Progenitor cell of endocrine pancreas (in vitro differentiated cells): Measurements from ENCODE around the gene HCAR2. TPM values are rescaled to one million over a fixed set of nuclear protein-coding genes. Genes with fewer than 3 reads are reported as not detected.

Source experiments
- DNase-seq: peaks from one replicate; pipeline ENCODE4 v3.0.0; 2021; ENCODE audit warnings: low spot score; ENCODE audit not compliant: unreplicated experiment
- H3K27ac Mint-ChIP-seq: 2 replicates; pipeline ENCODE4 v1.8.0; 2021; ENCODE audit warnings: mild to moderate bottlenecking, moderate library complexity, mixed read lengths
- H3K27me3 Mint-ChIP-seq: 2 replicates; pipeline ENCODE4 v1.8.0; 2021; ENCODE audit warnings: mixed read lengths
- H3K36me3 Mint-ChIP-seq: 2 replicates; pipeline ENCODE4 v1.8.0; 2022; ENCODE audit warnings: mixed read lengths; ENCODE audit not compliant: insufficient read depth
- H3K4me1 Mint-ChIP-seq: 2 replicates; pipeline ENCODE4 v1.8.0; 2021; ENCODE audit warnings: low read depth, mixed read lengths
- H3K4me3 Mint-ChIP-seq: 2 replicates; pipeline ENCODE4 v1.8.0; 2021; ENCODE audit warnings: low read depth, mild to moderate bottlenecking, moderate library complexity, mixed read lengths
- H3K9me3 Mint-ChIP-seq: 2 replicates; pipeline ENCODE4 v1.8.0; 2021; ENCODE audit warnings: low read depth, mixed read lengths
- total RNA-seq: library from RNA; stranded (reverse); gene quantifications from 2 replicates; pipeline ENCODE4 v1.2.1, GENCODE V29; 2021
- TF ChIP-seq, protein P1 (sequence below): fragments of 200-600 bp; sonication (generic); IDR thresholded peaks from one replicate; pipeline ENCODE4 v1.5.0; 2021; ENCODE audit warnings: antibody characterized with exemption, mild to moderate bottlenecking; ENCODE audit not compliant: unreplicated experiment

Gene HCAR2
- total RNA-seq, 1 donor from 2014 or later: 0.67 TPM

DNA sequence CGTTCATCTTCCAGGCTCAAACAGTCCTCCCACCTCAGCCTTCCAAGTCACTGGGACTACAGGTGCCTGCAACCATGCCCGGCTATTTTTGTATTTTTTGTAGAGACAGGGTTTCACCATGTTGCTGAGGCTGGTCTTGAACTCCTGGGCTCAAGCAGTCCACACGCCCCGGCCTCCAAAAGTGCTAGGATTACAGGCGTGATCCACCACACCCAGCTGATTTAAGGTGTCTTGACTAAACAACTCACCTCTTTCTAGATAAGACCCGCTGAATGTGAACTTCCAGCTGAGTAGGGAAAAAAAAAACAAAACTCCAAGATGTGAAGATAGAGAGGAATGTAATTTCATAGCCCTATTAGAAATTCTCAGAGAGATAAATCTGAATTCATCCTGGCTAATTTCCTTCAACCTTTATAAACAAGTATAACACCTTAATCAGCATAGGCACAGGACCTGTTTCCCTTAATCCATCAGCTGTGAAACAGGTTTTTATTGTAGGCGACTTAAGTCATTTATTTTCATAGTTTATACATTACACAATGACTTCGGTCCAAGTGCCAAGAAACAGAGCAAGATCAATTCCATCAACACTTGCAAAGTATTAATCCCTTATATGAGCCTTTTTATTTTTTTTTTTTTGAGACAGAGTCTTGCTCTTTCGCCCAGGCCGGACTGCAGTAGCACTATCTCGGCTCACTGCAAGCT lies 51.5 kb downstream of the HCAR2 start:
- no peak for DNase-seq
- TF ChIP-seq, protein P1, sequence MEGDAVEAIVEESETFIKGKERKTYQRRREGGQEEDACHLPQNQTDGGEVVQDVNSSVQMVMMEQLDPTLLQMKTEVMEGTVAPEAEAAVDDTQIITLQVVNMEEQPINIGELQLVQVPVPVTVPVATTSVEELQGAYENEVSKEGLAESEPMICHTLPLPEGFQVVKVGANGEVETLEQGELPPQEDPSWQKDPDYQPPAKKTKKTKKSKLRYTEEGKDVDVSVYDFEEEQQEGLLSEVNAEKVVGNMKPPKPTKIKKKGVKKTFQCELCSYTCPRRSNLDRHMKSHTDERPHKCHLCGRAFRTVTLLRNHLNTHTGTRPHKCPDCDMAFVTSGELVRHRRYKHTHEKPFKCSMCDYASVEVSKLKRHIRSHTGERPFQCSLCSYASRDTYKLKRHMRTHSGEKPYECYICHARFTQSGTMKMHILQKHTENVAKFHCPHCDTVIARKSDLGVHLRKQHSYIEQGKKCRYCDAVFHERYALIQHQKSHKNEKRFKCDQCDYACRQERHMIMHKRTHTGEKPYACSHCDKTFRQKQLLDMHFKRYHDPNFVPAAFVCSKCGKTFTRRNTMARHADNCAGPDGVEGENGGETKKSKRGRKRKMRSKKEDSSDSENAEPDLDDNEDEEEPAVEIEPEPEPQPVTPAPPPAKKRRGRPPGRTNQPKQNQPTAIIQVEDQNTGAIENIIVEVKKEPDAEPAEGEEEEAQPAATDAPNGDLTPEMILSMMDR: no peak
- Mint-ChIP-seq H3K36me3 (no peaks in the 10 kb centered on the region), H3K4me1 (no peaks in the 10 kb centered on the region), H3K27ac (peak overlapping the region; percentile 41), H3K4me3 (no peak overlapping the region), H3K27me3 (no peaks in the 10 kb centered on the region), H3K9me3 (no peaks in the 10 kb centered on the region)

Other genes with a start within 250 kb of the HCAR2 start
- gene ZCCHC8, start 202.4 kb downstream of the HCAR2 start, total RNA-seq: 33.4 and 34.9 TPM in 2 replicates
- gene RSRC2, start 176.4 kb downstream of the HCAR2 start, total RNA-seq: 124 and 131 TPM in 2 replicates
- gene KNTC1, start 176.1 kb downstream of the HCAR2 start, total RNA-seq: 62.9 and 65.4 TPM in 2 replicates
- gene HCAR3, start 13.5 kb upstream of the HCAR2 start, total RNA-seq: not detected in 2 replicates
- 0.22 and 0.62 TPM in 2 replicates for gene HCAR1, start 27.5 kb upstream of the HCAR2 start, total RNA-seq
- gene DENR, start 49.5 kb upstream of the HCAR2 start, total RNA-seq: 67.8 and 68.4 TPM in 2 replicates
- 0.80 and 0.81 TPM in 2 replicates for gene CCDC62, start 71.2 kb upstream of the HCAR2 start, total RNA-seq
- 61.1 and 68.8 TPM in 2 replicates for gene HIP1R, start 132.1 kb upstream of the HCAR2 start, total RNA-seq
- 22.9 and 24.2 TPM in 2 replicates for gene VPS37B, start 192.8 kb upstream of the HCAR2 start, total RNA-seq